Measurements from ENCODE around the gene CDK5RAP3.

CDK5RAP3 gene

DNA sequence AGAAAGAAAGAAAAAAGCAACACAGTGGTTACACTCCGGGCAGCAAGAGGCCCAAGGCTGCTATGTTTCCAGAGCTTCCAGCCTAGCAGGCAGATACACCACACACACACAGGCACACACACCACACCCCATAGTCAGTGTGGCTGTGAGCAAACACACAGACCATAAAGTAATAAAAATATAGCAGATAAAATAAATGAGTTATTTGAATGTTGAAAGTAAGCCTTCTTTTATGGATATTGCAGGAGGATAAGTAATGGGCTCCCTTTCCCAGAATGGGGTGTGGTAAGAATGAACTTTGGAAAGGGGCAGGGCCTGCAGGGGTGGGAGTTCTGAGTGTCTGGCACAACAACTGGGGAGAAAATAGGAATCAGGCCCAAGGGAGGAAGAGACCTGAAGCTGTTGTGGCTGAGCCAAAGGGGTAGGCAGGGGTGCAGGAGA lies 4.8 kb upstream of the CDK5RAP3 start:
- Histone ChIP-seq H3K27me3 (no peaks in the 10 kb centered on the region), H3K27ac (no peak overlapping the region), H3K4me2 (no peak overlapping the region), H3K4me1 (peaks cover 5 to 13% (median 8%) of the 10 kb centered on the region in 10 experiments), H3K9ac (no peak overlapping the region), H4K20me1 (no peaks in the 10 kb centered on the region), H3K4me3 (no peak overlapping the region), H3K36me3 (no peaks in the 10 kb centered on the region), H3K9me3 (replicated peaks in 1 of 11) (no peaks in the 10 kb centered on the region)
- no peak for TF ChIP-seq Cebpa-rat (IDR thresholded peaks at IDR 0.05)

- no peak overlapping the region for H3K9ac ChIP-seq
- no peak overlapping the region for H3K4me2 ChIP-seq
- no peaks in the 10 kb centered on the region for H4K20me1 ChIP-seq
- no peak for TF ChIP-seq Cebpa-rat (IDR thresholded peaks at IDR 0.05)
- no peaks in the 10 kb centered on the region for H3K27me3 ChIP-seq
- peaks cover 18 to 29% (median 24%) of the 10 kb centered on the region in 10 experiments for H3K4me1 ChIP-seq
- peaks cover 0 to 5% (median 0%) of the 10 kb centered on the region in 11 experiments; a peak in 3 of 22 replicates for H3K36me3 ChIP-seq
- no peak overlapping the region for H3K4me3 ChIP-seq
- no peak overlapping the region for H3K27ac ChIP-seq
- H3K9me3 ChIP-seq (replicated peaks in 1 of 11): no peaks in the 10 kb centered on the region
These were observed 3.2 kb upstream of the CDK5RAP3 start for GRCh38 chr17:47967607-47968252.

GRCh38 chr17:47968836-47969235 lies 2.1 kb upstream of the CDK5RAP3 start:
- Histone ChIP-seq H3K9ac (no peak overlapping the region), H3K4me1 (peaks cover 23 to 36% (median 29%) of the 10 kb centered on the region in 10 experiments), H3K9me3 (replicated peaks in 1 of 11) (no peaks in the 10 kb centered on the region), H3K27ac (no peak overlapping the region), H3K27me3 (no peaks in the 10 kb centered on the region), H3K4me2 (no peak overlapping the region), H4K20me1 (no peaks in the 10 kb centered on the region), H3K4me3 (no peak overlapping the region), H3K36me3 (peaks cover 5 to 14% (median 8%) of the 10 kb centered on the region in 11 experiments)
- no peak for TF ChIP-seq Cebpa-rat (IDR thresholded peaks at IDR 0.05)

- Histone ChIP-seq H3K27ac (no peak overlapping the region), H3K9ac (peak overlapping the region in 3 of 11 experiments; percentile 34 to 49 (median 48); a peak in 1 of 22 replicates), H4K20me1 (no peaks in the 10 kb centered on the region), H3K36me3 (peaks cover 16 to 26% (median 19%) of the 10 kb centered on the region in 11 experiments), H3K9me3 (replicated peaks in 1 of 11) (no peaks in the 10 kb centered on the region), H3K27me3 (no peaks in the 10 kb centered on the region), H3K4me3 (peak overlapping the region; percentile 10 to 84 (median 54); a peak in 15 of 20 replicates), H3K4me1 (peaks cover 23 to 38% (median 31%) of the 10 kb centered on the region in 10 experiments), H3K4me2 (peak overlapping the region; percentile 65 to 97 (median 86))
- no peak for TF ChIP-seq Cebpa-rat (IDR thresholded peaks at IDR 0.05)
These were observed 786 bp upstream of the CDK5RAP3 start for GRCh38 chr17:47969930-47970724.

DNA sequence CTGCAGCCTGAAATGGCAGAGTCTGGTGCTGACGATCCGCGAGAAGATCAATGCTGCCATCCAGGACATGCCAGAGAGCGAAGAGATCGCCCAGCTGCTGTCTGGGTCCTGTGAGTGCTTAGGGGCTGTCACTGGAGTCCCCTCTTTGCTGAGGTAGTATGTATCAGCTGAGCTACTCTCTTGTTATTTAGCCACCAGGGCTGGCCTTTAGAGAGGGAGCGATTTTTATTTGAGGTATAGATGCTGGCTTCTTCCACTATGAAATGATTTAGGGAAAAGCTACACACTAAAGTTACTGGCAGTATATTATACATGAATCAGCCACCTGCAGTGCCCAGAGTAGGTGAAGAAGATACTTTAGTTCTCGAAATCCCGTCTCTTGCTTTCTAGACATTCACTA lies 2.6 kb downstream of the CDK5RAP3 start:
- Histone ChIP-seq H3K4me2 (peak overlapping the region in 1 of 11 experiments; percentile 95; a peak in 1 of 22 replicates), H3K36me3 (peaks cover 45 to 59% (median 52%) of the 10 kb centered on the region in 11 experiments), H3K27me3 (no peaks in the 10 kb centered on the region), H3K4me3 (no peak overlapping the region), H3K4me1 (peaks cover 23 to 50% (median 41%) of the 10 kb centered on the region in 10 experiments), H3K9ac (peak overlapping the region in 6 of 11 experiments; percentile 3 to 44 (median 14); a peak in 5 of 22 replicates), H4K20me1 (0 out of 22 replicates have a peak, but pooled peaks cover 0 to 2% (median 0%) of the 10 kb centered on the region in 11 experiments), H3K27ac (no peak overlapping the region), H3K9me3 (replicated peaks in 1 of 11) (no peaks in the 10 kb centered on the region)
- no peak for TF ChIP-seq Cebpa-rat (IDR thresholded peaks at IDR 0.05)

DNA sequence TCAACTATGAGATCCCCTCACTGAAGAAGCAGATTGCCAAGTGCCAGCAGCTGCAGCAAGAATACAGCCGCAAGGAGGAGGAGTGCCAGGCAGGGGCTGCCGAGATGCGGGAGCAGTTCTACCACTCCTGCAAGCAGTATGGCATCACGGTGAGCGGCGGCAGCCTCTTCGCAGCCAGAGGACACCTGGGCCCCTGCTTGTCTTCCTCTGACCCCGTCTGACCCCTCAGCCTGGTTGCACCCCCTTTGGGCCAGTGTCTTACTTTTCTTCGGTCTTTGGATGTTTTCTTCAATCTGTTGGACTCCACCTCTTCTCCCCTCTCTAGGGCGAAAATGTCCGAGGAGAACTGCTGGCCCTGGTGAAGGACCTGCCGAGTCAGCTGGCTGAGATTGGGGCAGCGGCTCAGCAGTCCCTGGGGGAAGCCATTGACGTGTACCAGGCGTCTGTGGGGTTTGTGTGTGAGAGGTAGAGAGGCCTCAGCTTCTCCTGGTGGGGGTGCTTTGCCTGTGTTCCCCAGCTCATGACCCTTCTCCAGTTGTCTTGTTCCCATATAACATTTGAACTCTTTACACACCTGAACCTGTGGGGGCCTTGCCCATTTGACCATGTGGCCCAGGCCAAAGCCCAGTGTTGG lies 4.4 kb downstream of the CDK5RAP3 start:
- Histone ChIP-seq H4K20me1 (peaks cover 0 to 16% (median 0%) of the 10 kb centered on the region in 11 experiments; a peak in 5 of 22 replicates), H3K9me3 (replicated peaks in 1 of 11) (no peaks in the 10 kb centered on the region), H3K9ac (peak overlapping the region in 6 of 11 experiments; percentile 9 to 47 (median 32); a peak in 7 of 22 replicates), H3K36me3 (peaks cover 63 to 77% (median 70%) of the 10 kb centered on the region in 11 experiments), H3K27ac (no peak overlapping the region), H3K27me3 (no peaks in the 10 kb centered on the region), H3K4me1 (peaks cover 24 to 39% (median 35%) of the 10 kb centered on the region in 10 experiments), H3K4me3 (no peak overlapping the region), H3K4me2 (peak overlapping the region in 5 of 11 experiments; percentile 6 to 50 (median 37); a peak in 10 of 22 replicates)
- TF ChIP-seq Cebpa-rat (IDR thresholded peaks at IDR 0.05): no peak

- no peak for TF ChIP-seq Cebpa-rat (IDR thresholded peaks at IDR 0.05)
- H3K27ac ChIP-seq: no peak overlapping the region
- H3K9ac ChIP-seq: peak overlapping the region in 5 of 11 experiments; percentile 9 to 47 (median 32); a peak in 4 of 22 replicates
- H3K36me3 ChIP-seq: peaks cover 68 to 82% (median 75%) of the 10 kb centered on the region in 11 experiments
- no peak overlapping the region for H3K4me3 ChIP-seq
- H3K9me3 ChIP-seq (replicated peaks in 1 of 11): no peaks in the 10 kb centered on the region
- H4K20me1 ChIP-seq: peaks cover 0 to 21% (median 0%) of the 10 kb centered on the region in 11 experiments; a peak in 6 of 22 replicates
- H3K4me1 ChIP-seq: peaks cover 28 to 40% (median 36%) of the 10 kb centered on the region in 10 experiments
- H3K27me3 ChIP-seq: no peaks in the 10 kb centered on the region
- peak overlapping the region in 5 of 11 experiments; percentile 6 to 50 (median 37); a peak in 10 of 22 replicates for H3K4me2 ChIP-seq
These were observed 4.9 kb downstream of the CDK5RAP3 start for GRCh38 chr17:47975823-47976205.

DNA sequence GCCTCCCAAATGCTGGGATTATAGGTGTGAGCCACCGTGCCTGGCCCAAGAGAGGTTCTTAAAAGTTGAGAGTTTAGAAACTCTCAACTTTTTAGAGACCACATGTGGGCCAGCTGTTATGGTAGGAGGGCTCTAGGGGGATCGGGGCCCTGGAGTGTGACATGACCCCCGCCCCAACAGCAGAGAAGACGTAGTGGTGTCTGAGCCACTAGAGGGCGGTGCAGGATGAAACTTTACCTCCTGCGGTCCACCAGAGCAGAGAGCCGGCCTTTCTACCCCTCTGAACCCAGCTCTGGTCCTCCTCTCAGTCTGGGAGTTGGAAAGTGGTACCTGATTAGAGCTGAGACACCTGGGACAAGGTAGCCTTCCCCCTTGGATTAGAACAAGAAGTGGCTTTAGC lies 7.4 kb downstream of the CDK5RAP3 start:
- no peak overlapping the region for H3K4me2 ChIP-seq
- peaks cover 0 to 46% (median 5%) of the 10 kb centered on the region in 11 experiments; a peak in 10 of 22 replicates for H4K20me1 ChIP-seq
- H3K4me3 ChIP-seq: no peak overlapping the region
- H3K9ac ChIP-seq: no peak overlapping the region
- peaks cover 32 to 43% (median 35%) of the 10 kb centered on the region in 10 experiments for H3K4me1 ChIP-seq
- TF ChIP-seq Cebpa-rat (IDR thresholded peaks at IDR 0.05): no peak
- no peak overlapping the region for H3K27ac ChIP-seq
- no peaks in the 10 kb centered on the region for H3K9me3 ChIP-seq (replicated peaks in 1 of 11)
- H3K36me3 ChIP-seq: peaks cover 91 to 98% (median 94%) of the 10 kb centered on the region in 11 experiments
- no peaks in the 10 kb centered on the region for H3K27me3 ChIP-seq
